IMR-90 (cell line): Measurements from ENCODE around the gene MAP3K8. TPM values are rescaled to one million over a fixed set of nuclear protein-coding genes. Genes with fewer than 3 reads are reported as not detected.

Experiments
- ATAC-seq: fragments of 200-7000 bp; cut with Tn5 transposase; 2 replicates; pipeline ENCODE4 v1.9.1; 2020; ENCODE audit warnings: low read depth, mild to moderate bottlenecking, moderate library complexity
- BruUV-seq: library from RNA; stranded (reverse); fragments of 400-500 nt; replicated peaks from 2 replicates; lab custom pipeline; 2021; lab: Mats Ljungman, UMichigan
- CTCF ChIA-PET: fragments of 300-600 bp; formaldehyde crosslinking; extraction: SDS; loops from one replicate; lab custom pipeline; 2021; ENCODE audit warnings: antibody characterized with exemption; lab: Yijun Ruan, JAX
- POLR2A ChIA-PET: fragments of 300-600 bp; sonication (Branson Sonifier 250); formaldehyde crosslinking; loops from one replicate; lab custom pipeline; 2022; ENCODE audit warnings: antibody characterized with exemption; ENCODE audit not compliant: unreplicated experiment; lab: Charles Lee
- DNase-seq: peaks from one replicate; pipeline ENCODE4 v3.0.0; 2013
- H2AFZ ChIP-seq: replicated peaks from 2 replicates; pipeline ENCODE3; 2013; ENCODE audit warnings: low read length, mild to moderate bottlenecking; ENCODE audit not compliant: poor library complexity
- H2AK5ac ChIP-seq: 2 replicates; pipeline ENCODE4 v1.6.1; 2013; ENCODE audit warnings: low read depth, low read length, inconsistent platforms
- H2AK9ac ChIP-seq: replicated peaks from 2 replicates; pipeline ENCODE3; 2013; ENCODE audit warnings: mild to moderate bottlenecking, low read depth, low read length, moderate library complexity; ENCODE audit not compliant: poor library complexity
- H2BK120ac ChIP-seq: 2 replicates; pipeline ENCODE4 v1.6.1; 2013; ENCODE audit warnings: low read depth, low read length, inconsistent platforms
- H2BK15ac ChIP-seq: 3 replicates; pipeline ENCODE4 v1.6.1; 2013; ENCODE audit warnings: low read depth, low read length, inconsistent platforms
- H2BK20ac ChIP-seq: 2 replicates; pipeline ENCODE4 v1.6.1; 2013; ENCODE audit warnings: low read depth, mild to moderate bottlenecking, inconsistent platforms, low read length, moderate library complexity
- H2BK5ac ChIP-seq: 2 replicates; pipeline ENCODE4 v1.6.1; 2013; ENCODE audit warnings: mild to moderate bottlenecking, low read depth, low read length, inconsistent platforms; ENCODE audit not compliant: poor library complexity, severe bottlenecking
- H3K14ac ChIP-seq: replicated peaks from 2 replicates; pipeline ENCODE4 v1.6.1; 2013; ENCODE audit warnings: low read depth, low read length, inconsistent platforms
- H3K18ac ChIP-seq: 2 replicates; pipeline ENCODE4 v1.6.1; 2013; ENCODE audit warnings: low read depth, low read length, control low read depth
- H3K23ac ChIP-seq: 2 replicates; pipeline ENCODE4 v1.6.1; 2013; ENCODE audit warnings: low read depth, low read length, inconsistent platforms
- H3K27ac ChIP-seq: 2 replicates; pipeline ENCODE4 v1.5.1; 2013; ENCODE audit warnings: mild to moderate bottlenecking, control low read depth, low read length; ENCODE audit not compliant: insufficient read depth
- H3K27me3 ChIP-seq: 2 replicates; pipeline ENCODE4 v1.6.1; 2013; ENCODE audit warnings: low read length; ENCODE audit not compliant: control insufficient read depth, insufficient read depth
- H3K36me3 ChIP-seq: 2 replicates; pipeline ENCODE4 v1.6.1; 2013; ENCODE audit warnings: low read length, mixed read lengths; ENCODE audit not compliant: control insufficient read depth, insufficient read depth
- H3K4ac ChIP-seq: 2 replicates; pipeline ENCODE4 v1.6.1; 2013; ENCODE audit warnings: low read depth, low read length, inconsistent platforms
- H3K4me1 ChIP-seq: 2 replicates; pipeline ENCODE4 v1.6.1; 2013; ENCODE audit warnings: low read length, mixed read lengths; ENCODE audit not compliant: control insufficient read depth, insufficient read depth
- H3K4me2 ChIP-seq: 2 replicates; pipeline ENCODE4 v1.6.1; 2013; ENCODE audit warnings: low read depth, mild to moderate bottlenecking, control low read depth, low read length, moderate library complexity
- H3K4me3 ChIP-seq: 2 replicates; pipeline ENCODE4 v1.5.1; 2013; ENCODE audit warnings: low read depth, mild to moderate bottlenecking, control low read depth, low read length, moderate library complexity; ENCODE audit not compliant: insufficient read depth
- H3K56ac ChIP-seq: 2 replicates; pipeline ENCODE4 v1.6.1; 2013; ENCODE audit warnings: low read length, inconsistent platforms; ENCODE audit not compliant: insufficient read depth; ENCODE audit errors: extremely low read depth
- H3K79me1 ChIP-seq, 2 experiments: 2 replicates each; pipeline ENCODE4 v1.6.1; 2013; ENCODE audit warnings: low read length in 2 of 2, inconsistent platforms in 1 of 2, low read depth in 1 of 2
- H3K9ac ChIP-seq: 2 replicates; pipeline ENCODE4 v1.6.1; 2013; ENCODE audit warnings: low read depth, low read length, control low read depth
- H3K9me1 ChIP-seq: 2 replicates; pipeline ENCODE4 v1.6.1; 2013; ENCODE audit warnings: low read length, inconsistent platforms; ENCODE audit not compliant: insufficient read depth
- H3K9me3 ChIP-seq: 2 replicates; pipeline ENCODE4 v1.6.1; 2013; ENCODE audit warnings: low read length; ENCODE audit not compliant: control insufficient read depth, insufficient read depth
- H4K20me1 ChIP-seq: 2 replicates; pipeline ENCODE4 v1.6.1; 2013; ENCODE audit warnings: low read length, inconsistent platforms; ENCODE audit not compliant: insufficient read depth
- H4K5ac ChIP-seq: 2 replicates; pipeline ENCODE4 v1.6.1; 2013; ENCODE audit warnings: mild to moderate bottlenecking, low read depth, low read length, control low read depth
- H4K8ac ChIP-seq, 2 experiments: 2 replicates each; pipeline ENCODE4 v1.6.1; 2013; ENCODE audit warnings: low read depth in 2 of 2, low read length in 2 of 2, control low read depth in 1 of 2, inconsistent platforms in 1 of 2
- H4K91ac ChIP-seq: 2 replicates; pipeline ENCODE4 v1.6.1; 2013; ENCODE audit warnings: low read depth, low read length, inconsistent platforms; ENCODE audit not compliant: insufficient read depth
- BHLHE40 ChIP-seq: fragments of 150-350 bp; IDR thresholded peaks from 2 replicates; pipeline ENCODE4 v1.6.1; 2016; ENCODE audit warnings: mild to moderate bottlenecking, low read depth, low read length
- CEBPB ChIP-seq: IDR thresholded peaks from 2 replicates; pipeline ENCODE4 v1.6.1; 2012; ENCODE audit warnings: low read depth, low read length, improper control_type of control experiment
- CHD1 ChIP-seq: IDR thresholded peaks from 2 replicates; pipeline ENCODE4 v1.6.1; 2012; ENCODE audit warnings: low read depth, low read length, improper control_type of control experiment
- CTCF ChIP-seq: conservative IDR thresholded peaks from 2 replicates; pipeline ENCODE4 v1.5.1; 2012; ENCODE audit warnings: mild to moderate bottlenecking, low read depth, low read length, improper control_type of control experiment
- ELK1 ChIP-seq: fragments of 150-350 bp; IDR thresholded peaks from 2 replicates; pipeline ENCODE4 v1.6.1; 2016; ENCODE audit warnings: low read depth, mild to moderate bottlenecking, low read length, moderate library complexity, borderline replicate concordance
- FOS ChIP-seq: fragments of 150-350 bp; IDR thresholded peaks from 2 replicates; pipeline ENCODE4 v1.6.1; 2016; ENCODE audit warnings: low read depth, low read length
- MAFK ChIP-seq: IDR thresholded peaks from 2 replicates; pipeline ENCODE4 v1.6.1; 2012; ENCODE audit warnings: low read depth, low read length, improper control_type of control experiment
- MXI1 ChIP-seq: IDR thresholded peaks from 2 replicates; pipeline ENCODE4 v1.6.1; 2012; ENCODE audit warnings: low read depth, mild to moderate bottlenecking, low read length, moderate library complexity, borderline replicate concordance
- NFE2L2 ChIP-seq: fragments of 150-350 bp; IDR thresholded peaks from 2 replicates; pipeline ENCODE4 v1.6.1; 2016; ENCODE audit warnings: low read depth, mild to moderate bottlenecking, low read length
- RFX5 ChIP-seq: IDR thresholded peaks from 2 replicates; pipeline ENCODE4 v1.8.0; 2012; ENCODE audit warnings: low read depth, mild to moderate bottlenecking, low read length, moderate library complexity
- SMC3 ChIP-seq: fragments of 150-350 bp; IDR thresholded peaks from 2 replicates; pipeline ENCODE4 v1.6.1; 2016; ENCODE audit warnings: low read depth, mild to moderate bottlenecking, antibody characterized with exemption, low read length, moderate library complexity
- WGBS, 2 experiments: methylation state at CpG; one replicate each; pipeline versions ENCODE4 v1.1.5 to v1.1.7; 2013; ENCODE audit warnings: missing lambda C conversion rate in 2 of 2; ENCODE audit not compliant: insufficient read length in 1 of 2; ENCODE audit errors: extremely low coverage in 2 of 2; 5-methylcytosine and 5-hydroxymethylcytosine counted together
- dilution Hi-C: fragments of 300-500 bp; cut with HindIII; formaldehyde crosslinking; loops from one replicate; pipeline ENCODE4 v1.14.3; 2018; ENCODE audit warnings: low sequenced_read_pairs; ENCODE audit not compliant: unreplicated experiment
- in situ Hi-C: fragments of 300-500 bp; cut with MboI; formaldehyde crosslinking; loops from 3 replicates; pipeline ENCODE4 v1.14.3; 2019; ENCODE audit warnings: low sequenced_read_pairs, inconsistent platforms, mixed read lengths
- intact Hi-C: fragments of 100-400 bp; cut with micrococcal nuclease; formaldehyde crosslinking; loops from 2 replicates; pipeline ENCODE4 v1.10.0; 2022
- polyA plus RNA-seq, 3 experiments: library from polyadenylated mRNA; depleted of rRNA; stranded (reverse); fragments of >200 nt; gene quantifications; 2 replicates each; pipeline ENCODE4 v1.2.3, GENCODE V29; 2012; ENCODE audit warnings: low replicate concordance in 1 of 3
- total RNA-seq: library from RNA; depleted of rRNA; stranded (reverse); fragments of >200 nt; gene quantifications from 2 replicates; pipeline ENCODE4 v1.2.3, GENCODE V29; 2012

MAP3K8 gene
- total and polyA plus RNA-seq, 2 of the 4 experiments (the other 2 are of a cell fraction) = 1.8 to 2.6 TPM

- Histone ChIP-seq H2BK20ac (no peak overlapping the region), H3K9ac (peak overlapping the region; percentile 69), H4K20me1 (peaks cover 3% of the 10 kb centered on the region; the same call in 1 of the 2 replicates), H3K36me3 (no peaks in the 10 kb centered on the region), H3K27me3 (no peaks in the 10 kb centered on the region), H3K18ac (peak overlapping the region; percentile 22; the same call in 1 of the 2 replicates), H3K14ac (peak overlapping the region; percentile 27), H4K5ac (peak overlapping the region; percentile 57), H4K8ac (peak overlapping the region; percentile 13 to 74; a peak in 2 of 4 replicates), H3K4ac (peak overlapping the region; percentile 72), H3K9me3 (no peaks in the 10 kb centered on the region), H3K79me1 (peaks cover 10 to 27% of the 10 kb centered on the region in 2 experiments; a peak in 3 of 4 replicates), H2BK5ac (peak overlapping the region; percentile 73), H2AK9ac (peak overlapping the region; percentile 77), H3K9me1 (peaks cover 5% of the 10 kb centered on the region; the same call in 1 of the 2 replicates), H2AK5ac (no peak overlapping the region), H3K56ac (0 out of 2 replicates have a peak overlapping the region, but pooled peaks have one; percentile 32), H2BK15ac (peak overlapping the region; percentile 3; the same call in 1 of the 3 replicates), H3K4me2 (peak overlapping the region; percentile 49), H3K23ac (0 out of 2 replicates have a peak overlapping the region, but pooled peaks have one; percentile 12), H2AFZ (peak overlapping the region; percentile 93), H3K4me3 (peak overlapping the region; percentile 77), H4K91ac (peak overlapping the region; percentile 75), H3K4me1 (peaks cover 19% of the 10 kb centered on the region), H2BK120ac (peak overlapping the region; percentile 51), H3K27ac (peak overlapping the region; percentile 73)
- TF ChIP-seq RFX5 (no peak), CEBPB (no peak), MXI1 (no peak), MAFK (no peak), CTCF (no peak), BHLHE40 (no peak), FOS (no peak), ELK1 (no peak), CHD1 (no peak), SMC3 (no peak), NFE2L2 (no peak)
- ChIA-PET POLR2A (interaction anchor here (0.7 kb wide), 1 partner anchor 226 kb away, joined by 3 read pairs; no protein-coding TSS in a partner anchor), CTCF (interaction anchor here (0.9 to 1.9 kb wide), 2 partner anchors 8 to 10 kb away, joined by 3 to 6 read pairs; no protein-coding TSS in a partner anchor)
- intact Hi-C loops (no loop called here), dilution Hi-C loops (no loop called here), in situ Hi-C loops (no loop called here)
- BruUV-seq = no TSS peak
- 0% methylated on average over 7 of the region's 32 CpGs; no CpG with 5 or more reads in 1 of the 2 experiments for WGBS, 2 experiments
- DNase-seq (peak; percentile 67), ATAC-seq (peak; percentile 34)
Observed at GRCh38 chr10:30433306-30433729, 666 bp upstream of the MAP3K8 start.
